ENCODE measurements around the gene TIFAB.

TIFAB gene

DNA sequence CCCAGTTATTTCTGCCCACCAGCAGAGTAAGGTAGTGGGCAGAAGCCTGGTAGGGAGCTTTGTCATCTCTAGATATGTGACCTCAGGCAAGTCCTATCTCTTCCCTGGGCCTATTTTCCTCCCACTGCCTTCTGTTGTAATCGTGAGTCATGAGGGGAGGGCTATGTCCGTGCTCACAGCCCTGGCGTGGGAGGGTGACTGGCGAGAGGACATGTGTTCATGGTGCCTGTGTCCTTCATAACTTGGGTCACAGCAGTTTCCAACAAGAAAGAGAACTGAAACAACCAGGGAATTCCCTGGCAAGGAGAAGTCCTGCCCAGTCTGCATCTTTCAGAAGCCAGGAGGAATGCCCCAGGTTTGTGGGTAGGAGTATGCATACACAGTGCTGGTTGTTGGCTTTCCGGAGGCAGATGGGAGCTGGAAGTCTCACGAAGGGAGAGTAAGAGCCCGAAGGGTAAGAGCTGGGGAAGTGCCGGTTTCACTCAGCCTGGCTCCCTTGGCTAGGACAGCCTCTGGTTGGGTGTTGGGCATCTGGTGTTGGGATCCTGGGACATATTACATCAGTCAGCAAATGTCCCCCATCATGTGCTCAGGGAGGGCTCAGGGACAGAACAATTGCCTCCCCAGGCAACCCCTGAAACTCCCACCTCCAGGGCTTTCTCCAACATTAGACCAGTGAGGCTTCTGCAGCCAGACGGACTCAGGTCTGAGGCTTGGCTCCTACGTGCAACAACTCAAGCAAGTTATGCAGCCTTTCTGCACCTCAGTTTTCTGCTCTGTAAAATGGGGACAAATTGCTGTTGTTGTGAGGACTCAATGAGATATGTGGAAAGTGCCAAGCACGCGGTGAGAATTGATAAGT lies 4.3 kb upstream of the TIFAB start:
- DNase-seq = no peak

DNA sequence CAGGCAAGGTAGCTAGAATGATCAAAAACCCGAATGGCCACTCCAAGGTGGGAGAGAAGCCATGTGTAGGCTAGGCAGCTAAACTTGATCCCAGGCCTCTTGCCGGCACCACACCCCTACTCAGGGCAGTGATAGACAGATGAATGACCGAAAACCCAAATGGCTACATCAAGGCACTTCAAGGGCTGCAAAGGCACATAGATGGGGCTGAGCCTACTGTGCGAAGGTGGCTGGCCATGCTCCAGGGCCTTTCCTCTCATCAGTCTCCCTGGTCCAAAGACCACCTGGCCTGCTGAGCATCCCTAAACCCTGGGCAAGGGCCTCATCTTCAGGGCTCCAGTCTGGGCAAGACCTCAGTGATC lies 3.7 kb upstream of the TIFAB start:
- DNase-seq = no peak

GRCh38 chr5:135454946-135455345 lies 2.8 kb upstream of the TIFAB start:
- no peak for DNase-seq

GRCh38 chr5:135453613-135454012 lies 1.5 kb upstream of the TIFAB start:
- DNase-seq = no peak

DNA sequence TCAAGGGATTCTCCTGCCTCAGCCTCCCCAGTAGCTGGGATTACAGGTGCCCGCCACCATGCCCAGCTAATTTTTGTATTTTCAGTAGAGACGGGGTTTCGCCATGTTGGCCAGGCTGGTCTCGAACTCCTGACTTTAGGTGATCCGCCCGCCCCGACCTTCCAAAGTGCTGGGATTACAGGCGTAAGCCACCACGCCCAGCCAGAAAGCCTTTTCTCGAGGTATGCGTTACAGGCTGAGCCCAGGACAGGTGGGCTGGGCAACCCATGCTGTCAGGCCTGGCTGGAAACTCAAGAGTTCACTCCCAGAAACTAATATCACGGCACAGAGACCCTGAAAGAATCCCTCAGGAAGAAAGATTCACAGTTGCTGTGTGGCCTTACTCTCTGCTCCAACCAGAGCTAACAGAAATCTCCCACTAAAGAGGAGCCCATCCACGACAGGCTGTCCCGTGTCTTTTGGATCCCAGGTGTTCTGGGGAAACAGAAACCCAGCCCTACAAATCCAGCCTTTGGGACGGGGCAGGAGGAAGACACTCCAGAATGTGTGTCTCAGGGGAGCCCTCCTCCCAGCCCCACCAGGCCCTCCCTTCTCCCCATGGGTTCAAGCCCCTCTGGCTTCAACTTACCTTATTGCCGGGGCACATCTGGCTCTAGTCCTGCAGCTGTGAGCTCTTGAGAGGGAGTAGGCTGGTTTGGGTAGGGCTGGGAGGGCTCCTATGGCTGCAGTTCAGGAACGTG lies 400 bp downstream of the TIFAB start:
- DNase-seq = no peak

DNA sequence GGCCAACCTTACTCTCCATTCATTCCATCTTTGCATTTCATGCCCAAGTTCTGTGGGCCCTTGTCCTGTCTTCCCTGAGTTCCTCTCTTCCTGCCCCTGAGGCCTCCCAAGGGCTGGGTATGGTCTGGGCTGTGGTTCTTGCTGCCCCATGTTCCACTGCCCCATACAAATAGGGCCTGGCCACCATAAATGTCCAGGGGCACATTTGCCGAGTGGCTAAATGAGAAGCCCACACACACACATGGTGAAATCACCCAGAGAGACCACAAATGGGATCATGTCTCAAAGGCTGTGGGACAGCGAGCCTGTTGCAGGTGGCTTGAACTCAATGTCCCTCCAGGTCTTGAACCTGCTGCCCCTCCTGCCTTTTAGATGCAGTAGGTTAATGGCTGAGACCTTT lies 1.2 kb downstream of the TIFAB start:
- DNase-seq = no peak

GRCh38 chr5:135450336-135450735 lies 1.8 kb downstream of the TIFAB start:
- DNase-seq = no peak

- DNase-seq = no peak
Observed at GRCh38 chr5:135449644-135450043, 2.5 kb downstream of the TIFAB start.

GRCh38 chr5:135448791-135449507 lies 3.2 kb downstream of the TIFAB start:
- DNase-seq = no peak

GRCh38 chr5:135448071-135448739 lies 3.9 kb downstream of the TIFAB start:
- no peak for DNase-seq

GRCh38 chr5:135447298-135447929 lies 4.7 kb downstream of the TIFAB start, which contains the start of gene DCANP1:
Gene DCANP1 (minus strand): TSS chr5:135447348. CDS start chr5:135447108, 240 bp downstream.
- DNase-seq = no peak

DNA sequence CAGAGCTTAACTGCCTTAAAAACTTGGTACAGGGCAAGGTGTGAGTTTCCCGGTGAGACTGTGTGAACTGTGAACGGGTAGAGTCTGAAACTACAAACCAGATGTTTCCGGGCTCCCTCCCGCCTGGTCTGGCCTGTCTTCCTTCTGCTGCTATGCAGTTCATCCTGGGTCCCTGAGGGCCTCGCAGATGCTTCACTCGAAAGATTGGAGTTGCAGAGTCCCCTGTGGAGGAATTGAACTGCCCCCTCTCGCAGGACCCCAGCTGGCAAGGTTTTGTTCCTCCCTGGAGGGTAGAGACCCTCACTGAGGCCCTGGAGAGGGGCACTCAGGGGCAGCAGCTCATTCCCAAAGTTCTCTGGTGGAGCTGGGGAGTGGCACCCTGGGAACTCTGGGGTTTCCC lies 5.5 kb downstream of the TIFAB start:
- no peak for DNase-seq

GRCh38 chr5:135446206-135446605 lies 5.9 kb downstream of the TIFAB start:
- DNase-seq = no peak

DNA sequence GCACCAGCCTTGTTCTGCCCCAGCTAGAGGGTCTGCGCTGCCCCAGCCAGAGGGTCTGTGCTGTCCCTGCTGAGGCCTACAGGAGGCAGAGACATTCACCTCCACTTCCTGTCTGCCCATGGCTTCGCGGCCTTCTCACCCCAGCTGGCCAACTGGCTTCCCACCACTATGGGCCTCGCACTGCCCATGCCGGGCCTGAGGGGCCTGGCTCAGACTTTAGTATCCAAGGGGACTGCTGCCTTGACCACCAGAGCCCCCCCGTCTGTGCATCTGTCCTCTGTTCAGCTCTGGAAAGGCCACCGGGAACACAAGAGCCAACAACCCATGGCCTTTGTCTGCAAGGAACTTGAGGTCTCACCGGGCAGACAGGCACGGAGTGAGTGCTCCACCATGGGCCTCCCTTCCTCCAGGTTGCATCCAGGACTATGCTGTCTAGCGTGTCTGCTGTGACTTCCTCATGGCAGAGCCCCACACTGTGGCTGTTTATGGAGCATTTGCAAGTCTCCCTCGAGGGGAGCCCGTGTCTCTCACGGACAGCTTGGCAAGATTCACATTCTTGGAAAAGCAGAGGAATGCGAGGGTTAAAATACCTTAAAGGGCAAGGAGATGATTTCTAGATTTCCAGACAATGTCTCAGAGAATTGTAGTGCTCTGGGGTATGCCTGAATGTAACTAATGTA lies 6.7 kb downstream of the TIFAB start:
- DNase-seq = no peak

DNA sequence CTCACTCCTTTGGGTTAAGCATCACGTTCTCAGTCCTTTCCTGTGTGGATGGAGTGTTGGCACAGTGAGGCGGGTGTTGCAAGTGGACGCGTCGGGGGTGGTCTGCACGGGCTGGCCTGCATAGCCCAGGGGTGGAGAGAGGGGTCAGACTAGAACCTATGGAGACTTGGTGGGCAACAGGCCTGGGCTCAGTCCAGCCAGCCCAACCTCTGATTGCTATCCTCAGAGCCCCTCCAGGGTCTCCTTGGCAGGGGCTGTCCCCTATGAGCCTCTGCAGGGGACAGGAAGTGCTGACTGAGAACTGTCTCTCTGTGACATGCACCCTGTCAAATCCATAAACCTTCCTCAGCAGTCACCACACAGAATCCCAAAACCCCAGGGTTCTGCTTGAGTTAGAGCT lies 7.3 kb downstream of the TIFAB start:
- no peak for DNase-seq

DNA sequence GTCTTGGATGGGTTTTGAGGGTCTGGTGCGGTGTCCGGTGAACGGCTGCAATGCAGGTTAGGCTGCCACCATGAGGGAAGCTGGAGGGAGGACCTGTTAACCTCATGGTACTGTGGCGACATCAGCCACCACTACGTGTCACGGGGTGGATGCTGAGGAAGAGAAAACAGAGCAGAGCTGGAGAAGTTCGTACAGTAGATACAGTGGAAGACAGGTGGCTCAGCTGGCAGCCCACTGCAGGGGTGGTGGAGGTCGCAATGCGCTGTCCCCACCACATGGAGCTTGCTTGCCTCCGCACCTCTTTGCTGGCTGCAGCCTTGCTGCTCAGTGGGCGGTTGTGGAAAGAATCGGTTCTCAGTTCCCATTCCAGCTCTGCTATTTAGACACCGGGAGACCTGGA lies 7.8 kb downstream of the TIFAB start:
- no peak for DNase-seq

DNA sequence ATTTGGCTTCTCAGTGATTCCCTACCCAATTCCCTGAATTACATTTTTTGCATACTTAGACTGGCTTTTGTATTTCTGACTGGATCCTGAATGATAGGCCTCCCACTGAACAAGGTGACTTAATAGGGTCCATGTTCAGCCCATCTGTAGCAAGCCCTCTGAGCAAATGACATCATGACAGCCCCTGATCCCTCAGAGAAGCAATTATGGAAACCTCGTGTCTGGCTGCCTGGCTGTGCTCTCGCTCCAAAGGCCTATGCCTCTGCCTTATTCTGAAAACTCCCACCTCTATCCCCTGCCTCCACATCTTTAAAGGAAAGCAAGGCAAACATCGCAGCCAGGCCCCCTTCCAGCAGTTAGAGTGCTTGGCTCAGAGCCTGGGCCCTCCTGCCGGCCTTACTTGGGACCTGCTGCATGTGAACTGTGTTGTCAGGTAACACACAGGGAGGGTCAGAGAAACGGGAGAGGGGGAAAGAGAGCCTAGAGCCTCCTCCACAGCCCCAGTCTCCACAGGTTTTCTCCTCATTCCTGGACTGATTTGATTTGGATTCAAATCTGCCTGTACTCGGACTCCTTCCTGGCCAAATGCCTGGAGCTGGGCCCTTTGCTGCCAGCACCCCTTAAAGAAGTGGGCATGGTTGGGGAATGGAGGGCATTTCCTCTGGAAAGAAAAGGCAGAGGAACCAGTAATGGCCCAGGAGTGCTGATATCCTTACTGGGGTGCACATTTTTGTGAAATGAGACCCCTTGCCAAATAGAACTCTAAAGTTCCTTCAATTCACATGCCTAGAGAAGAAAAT lies 8.8 kb downstream of the TIFAB start:
- DNase-seq = no peak

DNA sequence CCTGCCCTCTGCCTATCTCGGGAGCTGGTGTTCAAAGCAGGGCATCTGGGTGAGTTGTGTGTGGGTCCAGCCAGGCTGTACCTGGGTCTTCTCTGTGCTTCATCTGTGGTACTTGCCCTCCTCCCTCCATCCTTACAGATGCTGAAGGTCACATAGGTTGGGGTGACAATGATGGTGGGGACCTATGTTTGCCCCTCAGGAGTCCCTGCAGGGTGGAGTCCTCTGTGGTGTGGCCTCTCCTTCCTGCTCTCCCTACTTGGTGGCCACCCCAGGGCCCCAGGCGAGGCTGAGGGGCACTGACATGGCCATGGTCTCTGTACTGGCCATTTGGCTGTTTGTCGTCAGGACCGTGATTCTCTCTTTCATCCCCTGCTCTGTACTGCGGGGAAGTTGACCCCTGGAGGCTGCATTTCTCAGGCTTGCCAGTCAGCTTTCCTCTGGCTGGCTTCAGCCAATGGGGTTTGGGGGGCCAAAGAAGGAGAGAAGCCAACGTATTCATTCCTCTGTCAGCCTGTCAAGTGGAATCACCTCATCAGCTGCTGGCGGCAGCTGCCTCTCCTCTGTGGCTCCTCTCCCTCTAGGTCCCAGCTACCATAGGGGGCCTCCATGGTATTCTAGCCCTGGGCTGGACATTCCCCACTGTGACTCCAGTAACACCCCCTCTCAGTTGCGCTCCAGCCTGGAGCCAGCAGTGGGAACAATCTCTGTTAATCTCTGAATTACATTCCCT lies 9.6 kb downstream of the TIFAB start:
- DNase-seq = no peak

DNA sequence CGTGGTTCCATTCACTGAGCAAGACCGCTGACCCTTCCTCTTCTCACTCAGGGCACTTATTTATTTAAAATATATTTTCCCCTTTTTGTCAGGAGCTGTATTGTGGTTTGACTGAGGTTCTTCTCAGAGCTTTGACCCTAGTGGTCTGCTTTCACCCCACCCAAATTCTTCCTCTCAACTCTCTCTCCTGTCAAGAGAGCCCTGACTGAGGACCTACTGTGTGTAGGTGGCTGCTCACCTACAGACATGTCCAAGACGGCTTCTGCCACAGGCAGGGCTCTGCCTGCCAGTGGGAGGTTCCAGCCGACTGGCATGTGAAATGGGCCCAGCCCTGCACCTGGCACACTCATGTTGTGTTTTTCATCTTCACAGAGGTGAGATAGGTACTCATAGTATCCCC lies 10.2 kb downstream of the TIFAB start:
- DNase-seq = no peak

DNA sequence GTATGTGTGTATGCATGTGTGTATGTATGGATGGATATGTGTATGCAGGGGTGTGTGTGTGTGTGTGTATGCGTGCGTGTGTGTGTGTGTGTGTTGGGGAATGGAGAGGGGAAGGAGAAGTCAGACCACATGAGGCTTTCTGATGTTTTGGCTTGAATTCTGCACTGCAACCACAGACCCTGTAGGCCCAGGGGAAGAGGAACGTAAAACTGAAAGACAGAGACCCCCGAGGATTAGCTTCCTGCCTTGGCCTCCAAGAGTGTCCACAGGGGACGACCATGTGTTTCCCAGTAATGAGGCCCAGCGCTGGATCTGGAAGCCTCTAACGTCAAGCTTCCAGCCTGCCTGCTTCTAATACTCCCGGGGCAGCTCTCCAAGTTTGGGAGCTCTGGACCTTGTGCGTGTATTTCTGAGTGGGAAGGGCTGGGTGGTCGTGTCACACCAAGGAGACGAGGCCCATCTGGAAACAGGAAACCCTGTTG lies 10.8 kb downstream of the TIFAB start:
- DNase-seq = no peak
